Activated CD4-positive, alpha-beta T cell treated with anti-CD3 and anti-CD28 coated beads for 24 hours (primary cell): ENCODE data around the gene RNF149.

Experiments used
- DNase-seq, 2 donors: peaks; one replicate each; pipeline ENCODE4 v3.0.0-alpha.2; 2020; ENCODE audit warnings: low read depth in 2 of 2

Gene RNF149

GRCh38 chr2:101295895-101296294 is 12.6 kb downstream of the RNF149 start:
- DNase-seq, result no peak

GRCh38 chr2:101294861-101295260 is 13.6 kb downstream of the RNF149 start:
- DNase-seq, result no peak

- no peak for DNase-seq
These were observed 15.0 kb downstream of the RNF149 start for GRCh38 chr2:101293544-101293943.

DNA sequence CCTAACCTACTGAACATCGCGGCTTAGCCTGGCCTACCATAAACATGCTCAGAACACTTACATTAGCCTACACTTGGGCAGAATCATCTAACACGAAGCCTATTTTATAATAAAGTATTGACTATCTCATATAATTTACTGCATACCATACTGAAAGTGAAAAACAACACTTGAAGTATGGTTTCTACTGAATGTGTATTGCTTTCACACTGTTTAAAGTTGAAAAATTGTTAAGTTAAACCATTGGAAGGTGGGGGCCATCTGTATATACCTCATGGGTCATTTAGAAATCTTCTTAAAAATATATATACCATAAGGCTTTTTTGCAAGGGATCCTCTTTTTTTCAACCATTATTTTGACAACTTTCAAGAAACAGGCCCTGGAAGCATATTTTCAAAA is 16.5 kb downstream of the RNF149 start:
- no peak for DNase-seq

GRCh38 chr2:101290711-101291110 is 17.8 kb downstream of the RNF149 start:
- no peak for DNase-seq

- no peak for DNase-seq
These were observed 21.2 kb downstream of the RNF149 start for GRCh38 chr2:101287303-101287702.

DNA sequence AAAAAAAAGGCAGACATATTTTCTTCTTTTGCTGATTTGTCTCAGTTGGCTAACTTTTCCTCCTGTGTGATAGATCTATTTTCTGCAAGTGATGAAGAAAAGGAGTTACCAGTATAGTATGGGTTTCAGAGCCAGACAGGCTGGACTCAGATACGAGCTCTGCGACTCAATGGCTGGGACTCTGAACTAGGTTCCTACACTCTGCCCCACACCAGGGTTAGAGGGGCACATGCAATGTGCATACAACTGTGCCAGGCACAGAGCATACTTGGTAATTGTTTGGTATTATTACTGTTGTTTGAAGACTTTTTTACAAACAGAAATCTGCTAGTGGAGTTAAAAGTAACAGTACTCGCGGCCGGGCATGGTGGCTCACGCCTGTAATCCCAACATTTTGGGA is 21.8 kb downstream of the RNF149 start:
- no peak for DNase-seq

GRCh38 chr2:101282980-101283379 is 25.5 kb downstream of the RNF149 start:
- DNase-seq, result no peak

DNA sequence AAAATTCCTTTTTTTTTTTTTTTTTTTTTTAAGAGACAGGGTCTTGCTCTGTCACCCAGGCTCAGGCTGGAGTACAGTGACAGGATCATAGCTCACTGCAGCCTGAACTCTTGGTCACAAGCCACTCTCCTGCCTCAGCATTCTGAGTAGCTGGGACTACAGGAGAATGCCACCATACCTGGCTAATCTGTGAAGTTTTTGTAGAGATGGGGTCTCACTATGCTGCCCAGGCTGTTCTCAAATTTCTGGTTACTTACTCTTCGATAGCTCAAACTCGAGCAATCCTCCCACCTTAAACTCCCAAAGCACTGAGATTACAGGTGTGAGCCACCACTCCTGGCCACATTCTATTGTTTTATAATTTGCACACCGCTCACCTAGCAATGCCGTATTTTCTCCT is 27.0 kb downstream of the RNF149 start:
- DNase-seq, result no peak

- DNase-seq, result no peak
These were observed 29.6 kb downstream of the RNF149 start for GRCh38 chr2:101278925-101279324.

DNA sequence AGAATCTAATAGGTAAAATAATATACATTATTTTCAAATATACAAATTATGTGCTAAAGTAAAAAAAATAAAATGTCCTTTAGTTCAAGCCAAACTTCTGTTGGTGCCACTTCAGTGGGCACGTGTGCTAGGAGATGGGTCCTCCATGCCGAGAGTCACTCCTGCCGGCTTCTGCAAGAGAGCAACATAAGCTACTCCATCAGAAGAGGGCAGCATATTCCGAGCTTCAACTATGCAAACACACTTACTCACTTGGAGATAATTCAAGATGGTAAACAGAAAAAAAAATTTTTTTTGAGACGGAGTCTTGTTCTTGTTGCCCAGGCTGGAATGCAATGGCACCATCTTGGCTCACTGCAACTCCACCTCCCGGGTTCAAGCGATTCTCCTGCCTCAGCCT is 31.4 kb downstream of the RNF149 start:
- DNase-seq, result no peak

DNA sequence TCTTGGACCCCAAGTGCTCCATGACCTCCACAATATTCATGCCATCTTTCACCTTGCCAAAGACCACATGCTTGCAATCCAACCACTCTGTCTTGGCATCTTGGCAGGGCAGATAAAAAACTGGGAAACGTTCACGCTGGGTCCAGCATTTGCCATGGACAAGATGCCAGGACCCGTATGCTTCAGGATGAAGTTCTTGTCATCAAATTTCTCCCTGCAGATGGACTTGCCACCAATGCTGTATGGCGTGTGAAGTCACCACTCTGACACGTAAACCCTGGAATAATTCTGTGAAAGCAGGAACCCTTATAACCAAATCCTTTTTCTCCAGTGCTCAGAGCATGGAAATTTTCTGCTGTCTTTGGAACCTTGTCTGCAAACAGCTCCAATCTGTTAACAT is 34.4 kb downstream of the RNF149 start:
- no peak for DNase-seq

DNA sequence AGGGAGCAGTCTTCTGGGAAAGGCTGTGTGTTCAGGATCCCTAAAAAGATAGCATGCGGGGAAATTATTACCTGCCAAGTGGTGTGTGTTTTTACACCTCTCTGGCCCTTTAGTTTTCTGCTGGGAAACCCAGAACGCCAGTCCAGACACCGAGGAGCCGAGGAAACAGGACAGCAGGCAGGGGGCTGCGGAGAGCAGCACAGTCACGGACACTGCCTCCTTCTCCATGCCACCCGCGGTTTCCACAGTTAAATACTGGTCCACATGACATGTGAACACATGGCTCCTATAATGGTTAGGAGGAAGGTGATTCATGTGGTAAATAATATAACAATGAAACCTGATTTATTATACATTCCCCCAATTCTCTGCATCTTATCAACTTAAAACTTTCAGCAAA is 35.4 kb downstream of the RNF149 start:
- no peak for DNase-seq

DNA sequence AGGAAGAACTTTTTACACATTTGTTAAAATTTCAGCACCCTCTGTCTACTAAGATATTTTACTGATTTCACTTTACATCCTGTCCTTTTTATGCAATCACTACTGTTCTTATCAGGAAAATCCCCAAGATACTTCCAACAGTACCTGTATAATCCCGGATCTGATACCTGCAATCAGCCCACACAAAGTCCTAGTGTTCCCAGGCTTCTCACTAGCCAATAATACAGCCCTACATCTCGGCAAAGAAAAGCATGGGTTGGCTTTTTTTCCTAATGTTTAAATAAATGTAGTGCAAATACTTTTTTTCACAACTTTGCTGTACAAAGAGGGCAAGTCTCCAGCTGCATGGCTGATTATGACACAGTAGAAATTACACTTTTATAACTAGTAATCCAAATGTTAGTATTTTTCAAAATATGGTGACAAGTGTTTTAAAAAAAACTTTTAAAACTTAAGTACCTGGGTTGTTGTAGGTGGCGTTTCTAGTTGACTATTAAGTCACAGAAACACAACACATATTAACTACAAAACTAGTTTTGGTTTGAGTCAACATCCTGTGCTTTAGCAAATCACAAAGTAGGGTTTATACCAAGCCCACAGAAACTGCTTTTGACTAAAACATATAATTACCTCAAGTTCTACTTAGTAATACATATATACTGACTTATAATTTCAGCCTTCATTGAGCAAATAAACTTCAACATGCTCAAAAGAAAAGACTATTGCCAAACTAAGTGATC is 36.3 kb downstream of the RNF149 start:
- DNase-seq, result no peak

DNA sequence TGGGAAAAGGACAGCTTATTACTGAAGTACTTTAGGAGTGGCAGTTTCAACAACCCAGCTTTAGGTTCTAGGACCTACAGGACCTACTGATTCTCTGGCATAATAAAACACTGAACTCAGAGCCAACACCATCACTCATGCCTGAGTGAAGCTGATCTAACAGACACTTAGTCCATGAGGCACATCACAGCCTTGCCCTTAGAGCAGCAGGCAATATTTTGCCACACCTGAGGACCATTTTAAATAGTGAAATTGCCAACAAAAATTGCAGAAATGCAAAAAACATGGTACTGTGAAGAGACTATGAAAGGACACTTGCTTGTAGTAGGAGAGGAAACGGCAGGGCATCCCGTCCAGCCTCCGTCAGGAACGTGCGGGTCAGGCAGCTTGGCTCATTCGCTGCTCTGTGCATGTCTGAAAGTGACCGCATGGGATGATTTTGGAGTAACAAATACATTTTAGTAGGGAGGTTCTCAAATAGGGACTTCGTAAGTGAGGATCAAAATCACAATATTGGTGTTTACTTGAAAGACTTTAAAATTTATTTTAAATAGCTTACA is 37.7 kb downstream of the RNF149 start:
- no peak for DNase-seq

DNA sequence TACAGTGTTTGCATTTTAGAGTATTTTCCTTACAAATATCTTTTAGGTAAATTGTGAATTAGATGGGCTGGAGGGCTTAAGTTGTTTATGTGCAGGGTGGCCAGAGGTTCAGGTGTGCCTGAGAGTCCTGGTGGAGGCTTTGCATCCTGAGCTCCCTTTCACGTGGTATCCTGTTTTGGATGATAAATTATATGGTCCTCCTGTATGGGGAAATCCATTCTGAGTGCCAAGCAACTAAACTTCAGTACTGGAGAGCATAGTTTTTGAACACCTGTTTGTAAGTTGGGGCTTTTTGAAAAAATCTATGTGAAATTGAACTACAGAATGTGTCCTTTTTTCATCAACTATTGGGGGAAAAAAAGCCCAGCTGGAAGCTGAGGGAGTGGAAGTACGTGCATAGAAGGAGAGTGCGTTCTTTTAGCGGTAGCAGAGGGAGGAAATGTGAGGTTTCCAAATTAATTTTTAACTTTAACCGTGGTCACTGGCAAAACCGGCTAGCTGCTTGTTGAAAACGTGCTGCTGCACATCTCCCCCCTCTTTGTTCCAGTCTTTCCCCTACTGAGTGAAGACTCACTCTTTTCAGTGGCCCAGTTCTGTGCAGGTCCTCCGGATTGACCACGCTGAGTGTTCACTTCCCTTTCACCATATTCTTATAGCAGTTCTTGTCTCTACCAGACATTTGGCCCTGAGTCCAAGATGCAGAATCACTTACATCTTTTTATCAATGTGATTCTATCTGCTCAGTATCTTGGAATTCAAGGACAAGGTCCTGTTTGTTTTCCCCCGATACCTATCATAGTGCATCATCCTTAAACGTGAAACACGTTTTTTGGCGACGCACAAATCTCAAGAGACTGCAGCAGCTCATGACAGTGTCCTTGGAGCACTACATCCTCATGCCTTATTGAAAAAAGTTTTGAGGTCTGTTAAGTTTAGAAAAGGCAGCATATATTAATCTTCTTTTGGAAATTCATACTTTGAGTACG is 40.5 kb downstream of the RNF149 start:
- DNase-seq, result no peak

DNA sequence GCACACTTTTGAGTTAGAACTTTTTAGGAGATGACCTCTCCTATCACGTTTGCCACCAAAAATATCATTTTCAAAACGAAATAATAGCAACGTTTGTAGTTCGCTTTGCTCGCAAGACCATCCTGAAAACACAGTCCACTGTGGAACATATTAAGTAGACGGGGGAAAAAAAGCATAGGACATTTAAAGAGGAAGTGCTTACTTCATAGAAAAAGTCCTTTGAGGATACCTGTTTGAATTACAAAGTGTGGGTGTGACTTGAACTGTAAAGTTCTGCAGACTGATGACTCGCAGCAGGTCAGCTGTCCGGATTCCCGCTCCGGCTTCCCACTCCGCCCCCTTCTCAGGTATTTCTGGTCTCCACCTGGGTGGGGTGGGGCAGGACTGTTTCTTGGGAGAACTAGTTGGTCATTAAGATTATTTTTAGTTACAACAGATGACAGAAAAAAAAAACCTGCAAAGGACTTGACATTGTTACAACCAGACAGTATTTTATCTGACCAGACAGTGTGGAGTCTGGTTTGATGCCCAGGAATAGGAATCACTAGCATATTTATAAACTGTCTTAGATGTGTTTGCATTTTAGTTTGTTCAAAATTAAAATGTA is 42.5 kb downstream of the RNF149 start:
- no peak for DNase-seq

DNA sequence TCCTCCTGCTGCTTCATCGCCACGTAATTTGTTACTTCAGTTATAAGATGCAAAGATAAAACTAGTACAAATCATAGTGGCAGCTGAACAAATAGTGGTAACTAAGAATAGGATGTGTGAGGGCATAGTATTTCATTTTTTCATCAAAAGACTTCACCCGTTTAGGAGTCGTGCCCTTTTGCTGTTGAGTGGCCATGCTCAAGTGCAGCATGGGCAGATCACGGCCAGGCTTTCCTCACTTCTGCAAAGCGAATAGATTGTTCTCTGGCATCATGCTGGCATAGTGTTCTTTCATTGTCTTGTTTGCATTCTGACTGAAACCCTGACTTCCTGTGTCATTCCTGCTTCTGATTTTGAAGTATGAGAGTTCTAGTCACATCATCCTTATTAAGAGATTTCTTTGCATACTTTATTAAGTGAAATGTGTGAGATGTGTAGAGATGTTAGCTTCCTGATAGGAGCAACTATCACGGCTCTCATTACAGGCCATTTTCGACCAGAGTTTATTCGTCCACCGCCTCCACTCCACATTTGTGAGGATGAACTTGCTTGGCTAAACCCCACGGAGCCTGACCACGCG is 44.1 kb downstream of the RNF149 start:
- no peak for DNase-seq

GRCh38 chr2:101263377-101263800 is 45.1 kb downstream of the RNF149 start:
- no peak for DNase-seq

GRCh38 chr2:101262142-101262541 is 46.4 kb downstream of the RNF149 start:
- DNase-seq, result no peak

DNA sequence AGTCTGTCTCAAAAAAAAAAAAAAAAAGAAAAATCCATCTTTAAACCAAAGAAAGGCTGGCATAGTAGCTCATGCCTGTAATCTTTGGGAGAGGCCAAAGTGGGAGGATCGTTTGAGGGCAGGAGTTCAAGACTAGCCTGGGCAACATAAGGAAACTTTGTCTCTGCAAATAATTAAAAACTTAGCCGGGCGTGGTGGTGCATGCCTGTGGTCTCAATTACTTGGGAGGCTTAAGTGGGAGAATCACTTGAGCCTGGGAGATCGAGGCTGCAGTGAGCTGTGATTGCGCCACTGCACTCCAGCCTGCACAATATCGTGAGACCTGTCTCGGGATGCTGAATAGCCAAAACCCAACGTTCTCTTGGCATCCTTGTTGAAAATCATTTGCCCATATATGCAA is 49.7 kb downstream of the RNF149 start:
- DNase-seq, result no peak

- no peak for DNase-seq
These were observed 52.2 kb downstream of the RNF149 start for GRCh38 chr2:101256316-101256715.
